ENCODE results near the gene OTOG.

OTOG gene

DNA sequence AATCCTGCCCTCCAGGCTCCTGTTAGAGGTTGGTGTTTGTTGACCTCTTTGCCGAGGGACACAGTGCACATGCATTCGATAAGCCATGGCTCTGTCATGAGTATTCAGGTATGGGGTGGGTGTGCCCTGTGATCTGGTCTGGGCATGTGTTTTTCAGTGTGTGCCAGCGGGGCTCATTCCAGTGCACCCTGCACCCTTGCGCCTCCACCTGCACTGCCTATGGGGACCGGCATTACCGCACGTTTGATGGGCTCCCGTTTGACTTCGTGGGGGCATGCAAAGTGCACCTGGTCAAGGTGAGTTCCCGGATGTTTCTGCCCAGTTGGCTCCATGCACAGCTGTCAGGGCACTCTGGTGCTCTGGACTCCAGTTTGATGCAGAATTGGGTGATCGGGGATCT is 44.2 kb downstream of the OTOG start:
- DNase-seq: no peak

DNA sequence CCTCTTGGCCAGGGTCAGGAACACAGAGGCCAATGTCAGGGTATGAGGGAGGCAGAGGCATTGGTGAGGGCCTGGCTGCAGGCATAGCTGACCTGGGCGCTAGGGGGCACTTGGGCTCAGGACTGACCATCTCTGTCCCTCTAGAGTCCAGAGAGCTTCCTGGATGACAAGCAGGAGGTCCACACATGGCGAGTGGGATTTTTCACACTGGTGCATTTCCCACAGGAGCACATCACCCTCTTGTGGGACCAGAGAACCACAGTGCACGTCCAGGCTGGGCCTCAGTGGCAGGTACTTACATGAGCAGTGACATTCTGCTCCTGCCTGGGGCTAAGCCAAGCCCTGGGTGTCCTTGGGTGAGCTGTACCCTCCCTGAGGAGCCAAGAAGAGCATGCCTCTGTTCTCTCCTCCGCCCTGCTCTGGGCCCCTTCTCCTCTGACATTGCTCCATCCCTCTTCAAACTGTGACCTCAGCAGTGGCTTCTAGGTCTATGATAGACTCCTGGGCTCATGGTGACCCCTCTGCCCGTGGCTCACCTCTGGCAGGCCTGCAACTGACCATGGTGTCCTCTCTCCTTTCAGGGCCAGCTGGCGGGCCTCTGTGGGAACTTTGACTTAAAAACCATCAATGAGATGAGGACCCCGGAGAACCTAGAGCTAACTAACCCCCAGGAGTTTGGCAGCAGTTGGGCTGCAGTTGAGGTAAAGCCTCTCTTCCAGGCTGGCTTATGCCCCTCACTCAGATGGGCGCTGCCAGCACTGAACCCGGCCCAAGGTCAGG is 46.6 kb downstream of the OTOG start:
- no peak for DNase-seq

DNA sequence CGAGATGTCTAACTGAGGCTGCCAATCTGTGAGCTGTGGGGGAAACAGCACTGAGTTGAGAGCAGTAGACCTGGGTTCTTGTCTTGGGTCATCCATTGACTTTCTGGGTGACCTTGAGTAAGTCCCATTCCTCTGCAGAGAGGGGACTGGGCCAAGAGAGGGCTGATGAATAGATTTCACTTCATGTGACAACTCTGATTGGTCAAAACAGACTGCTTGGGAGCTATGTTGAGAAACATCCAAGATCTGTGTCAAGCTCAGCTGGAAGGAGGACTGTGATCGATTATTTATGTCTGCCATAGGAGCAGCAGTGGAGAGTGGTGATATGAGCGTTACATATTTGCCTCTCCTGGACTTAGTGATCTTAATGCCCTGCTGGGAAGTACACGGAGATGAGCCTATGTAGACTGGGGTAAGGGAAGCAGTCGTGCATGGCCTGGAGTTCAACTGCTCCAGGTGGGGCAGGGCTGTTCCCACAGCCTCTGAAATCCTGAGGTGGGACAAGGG is 47.7 kb downstream of the OTOG start:
- DNase-seq: no peak

DNA sequence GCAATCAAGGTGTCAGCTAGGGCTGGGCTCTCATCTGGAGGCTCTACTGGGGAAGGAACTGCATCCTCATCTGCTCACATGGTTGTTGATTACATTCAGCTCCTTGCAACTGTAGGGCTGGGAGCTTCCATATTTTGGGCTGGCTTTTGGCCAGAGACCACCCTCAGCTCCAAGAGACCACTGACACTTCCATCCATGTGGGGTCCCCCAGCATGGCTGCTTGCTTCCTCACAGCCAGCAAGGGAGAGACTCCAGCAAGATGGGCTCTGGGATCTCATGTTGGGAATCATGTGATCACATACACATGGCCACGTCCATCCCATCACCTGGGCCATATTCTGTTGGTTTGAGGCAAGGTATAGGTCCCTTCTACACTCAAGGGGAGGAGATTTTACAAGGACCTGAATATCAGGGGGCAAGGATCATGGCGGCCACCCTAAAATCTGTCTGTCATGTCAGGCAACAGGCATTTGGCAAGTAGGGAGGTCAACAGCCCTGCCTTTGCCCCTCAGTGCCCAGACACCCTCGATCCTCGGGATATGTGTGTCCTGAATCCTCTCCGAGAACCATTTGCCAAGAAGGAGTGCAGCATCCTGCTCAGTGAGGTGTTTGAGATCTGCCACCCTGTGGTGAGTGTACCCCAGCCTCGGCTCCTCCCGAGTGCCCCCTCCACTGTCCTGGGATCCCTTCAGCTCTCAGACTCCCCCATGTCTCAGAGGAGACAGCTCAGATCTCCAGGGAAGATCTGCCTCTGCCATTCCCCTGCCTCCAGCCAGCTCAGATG is 48.7 kb downstream of the OTOG start:
- no peak for DNase-seq

DNA sequence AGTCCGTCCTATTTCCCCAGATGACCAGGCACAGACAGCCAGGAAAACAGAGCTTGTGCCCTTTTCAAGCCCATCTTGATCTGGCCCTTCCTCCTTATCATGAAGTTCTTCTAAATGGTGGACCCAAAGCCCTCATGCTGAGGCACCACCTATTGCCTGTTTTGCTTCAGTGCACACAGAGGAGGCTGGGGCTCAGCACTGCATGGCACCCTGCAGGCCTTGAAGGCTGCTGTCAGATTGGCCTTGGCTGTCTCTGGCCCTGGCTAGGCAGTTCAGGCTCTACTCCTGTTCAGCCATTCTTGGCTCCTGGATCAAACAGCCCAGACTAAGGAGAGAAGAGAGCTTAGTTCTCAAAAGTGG is 49.2 kb downstream of the OTOG start:
- DNase-seq: no peak

DNA sequence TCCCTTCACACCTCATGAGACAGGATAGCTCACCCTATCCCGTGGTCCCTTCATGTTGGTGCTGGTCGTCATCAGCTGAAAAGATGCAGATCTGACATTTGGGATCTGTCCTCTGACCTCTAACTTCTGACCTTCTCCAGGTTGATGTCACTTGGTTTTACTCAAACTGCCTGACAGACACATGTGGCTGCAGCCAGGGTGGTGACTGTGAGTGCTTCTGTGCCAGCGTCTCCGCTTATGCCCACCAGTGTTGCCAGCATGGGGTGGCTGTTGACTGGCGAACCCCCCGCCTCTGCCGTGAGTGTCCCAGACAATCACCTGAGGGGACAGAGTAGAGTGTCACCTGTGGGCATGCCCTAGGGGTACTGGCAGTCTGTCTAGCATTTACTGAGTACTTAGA is 49.7 kb downstream of the OTOG start:
- DNase-seq: no peak

DNA sequence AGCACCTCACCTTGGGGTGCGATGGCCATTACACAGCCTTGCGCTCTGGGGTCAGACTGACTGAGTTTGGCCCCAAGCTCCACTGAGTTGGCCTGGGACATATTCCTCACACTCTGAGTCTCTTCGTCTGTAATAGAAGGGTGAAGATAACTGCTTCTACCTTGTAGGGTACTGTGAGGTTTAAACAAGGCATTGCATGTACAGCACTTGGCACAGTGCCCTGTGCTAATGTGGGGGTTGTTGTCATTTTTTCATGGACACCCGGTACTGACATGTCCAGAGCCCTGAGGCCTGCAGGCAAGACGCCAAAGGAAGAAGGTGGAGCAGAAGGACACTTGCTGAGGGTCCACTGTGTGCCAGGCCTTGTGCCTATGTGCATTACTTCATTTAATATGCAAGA is 50.7 kb downstream of the OTOG start:
- DNase-seq: no peak

DNA sequence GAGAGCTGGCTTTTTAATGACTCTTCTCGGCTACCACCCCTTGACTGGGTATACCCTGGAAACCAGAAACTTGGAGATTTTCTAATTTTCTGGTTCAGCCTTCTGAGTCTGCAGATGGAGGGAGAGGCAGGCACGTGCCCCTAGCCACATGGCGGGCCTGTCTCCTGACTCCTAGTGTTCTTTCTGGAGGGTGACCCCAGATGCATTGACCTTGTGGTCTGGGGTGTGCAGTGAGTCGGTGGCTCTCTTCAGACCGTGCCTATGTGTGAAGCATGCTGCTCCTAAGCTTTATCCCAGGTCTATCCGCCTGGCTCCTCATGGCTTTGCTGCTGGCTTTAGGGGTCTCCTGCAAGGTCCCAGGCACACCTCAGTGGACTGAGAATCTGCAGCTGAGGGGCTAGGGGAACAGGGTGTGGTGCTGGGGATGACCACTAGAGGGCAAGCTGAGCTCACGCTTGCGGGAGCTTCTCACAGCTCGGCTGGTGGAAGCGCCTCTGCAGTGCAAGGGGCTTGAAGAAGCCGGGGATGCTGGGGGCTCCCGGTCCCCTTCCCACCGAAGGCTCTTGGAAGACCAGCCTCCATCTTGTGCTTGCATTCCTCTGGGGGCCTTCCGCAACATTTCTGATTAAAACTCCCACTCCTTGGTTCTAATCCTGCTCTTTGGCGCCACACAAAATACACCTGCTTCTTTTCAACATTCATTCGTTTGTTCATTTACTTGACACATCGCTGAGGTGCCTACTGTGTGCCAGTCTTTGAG is 51.8 kb downstream of the OTOG start:
- DNase-seq: peak; percentile 6

DNA sequence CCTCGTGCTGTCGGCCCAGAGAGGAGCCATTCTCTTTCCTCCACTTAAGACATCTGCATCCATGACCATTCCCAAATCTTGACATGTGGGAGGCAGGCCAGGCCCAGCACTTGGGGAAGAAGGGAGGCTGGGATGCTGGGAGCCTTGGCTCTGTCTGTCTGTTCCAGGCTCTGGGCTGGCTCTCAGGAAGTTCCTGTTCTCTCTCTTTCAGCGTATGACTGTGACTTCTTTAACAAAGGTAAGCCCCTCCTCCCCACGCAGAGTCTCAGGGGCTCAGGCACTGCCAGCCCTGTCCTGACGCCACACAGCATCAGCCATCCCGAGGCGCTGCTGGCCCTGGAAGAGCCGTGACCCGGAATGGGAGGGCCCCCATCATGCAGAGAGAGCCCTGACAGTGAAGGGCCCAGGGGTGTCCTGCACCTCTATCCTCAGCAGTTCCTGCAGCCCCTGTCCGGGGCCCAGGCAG is 52.4 kb downstream of the OTOG start:
- DNase-seq: no peak

DNA sequence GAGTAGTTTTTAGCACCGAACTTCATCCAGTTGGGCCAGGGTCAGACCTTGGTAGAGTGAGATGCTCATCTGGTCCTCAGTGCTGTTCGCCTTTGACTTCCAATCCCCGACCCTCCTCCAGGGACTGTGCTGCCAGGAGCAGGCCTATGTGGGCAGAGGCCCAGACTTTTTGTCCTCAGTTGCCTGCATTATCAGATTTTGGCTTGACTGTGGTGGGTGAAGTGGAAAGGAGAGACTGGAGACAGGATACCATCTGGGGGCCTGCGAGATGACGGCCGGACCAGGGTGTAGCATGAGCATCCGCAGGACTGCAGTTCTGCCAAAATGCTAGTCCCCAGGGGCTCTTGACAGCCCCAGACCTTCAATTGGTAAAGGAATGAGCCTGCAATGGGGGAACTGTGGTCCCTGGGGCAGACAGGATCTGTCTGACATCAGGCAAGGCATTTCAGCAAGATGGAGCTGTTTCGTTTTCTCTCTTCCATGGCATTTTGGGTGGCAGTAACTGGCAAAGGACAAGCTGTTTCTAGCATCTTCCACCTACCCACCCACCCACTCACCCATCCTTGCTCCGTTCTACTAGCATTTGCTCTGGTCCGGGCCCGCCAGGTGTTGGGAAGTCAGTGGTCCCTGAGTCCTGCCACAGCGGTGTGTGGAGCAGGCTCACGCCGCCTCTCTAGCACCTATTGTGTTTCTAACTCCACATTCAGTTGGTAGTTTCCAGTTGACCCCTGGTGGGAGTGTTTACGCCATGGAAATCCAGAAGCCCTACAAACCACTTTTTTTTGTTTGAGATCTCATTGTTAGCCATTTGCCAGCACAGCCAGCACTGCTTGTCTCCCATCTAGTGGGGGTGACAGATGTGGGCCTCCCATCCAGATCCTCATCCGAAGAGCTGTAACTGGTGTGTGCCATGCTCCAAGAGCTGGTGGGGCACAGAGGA is 53.5 kb downstream of the OTOG start:
- no peak for DNase-seq

DNA sequence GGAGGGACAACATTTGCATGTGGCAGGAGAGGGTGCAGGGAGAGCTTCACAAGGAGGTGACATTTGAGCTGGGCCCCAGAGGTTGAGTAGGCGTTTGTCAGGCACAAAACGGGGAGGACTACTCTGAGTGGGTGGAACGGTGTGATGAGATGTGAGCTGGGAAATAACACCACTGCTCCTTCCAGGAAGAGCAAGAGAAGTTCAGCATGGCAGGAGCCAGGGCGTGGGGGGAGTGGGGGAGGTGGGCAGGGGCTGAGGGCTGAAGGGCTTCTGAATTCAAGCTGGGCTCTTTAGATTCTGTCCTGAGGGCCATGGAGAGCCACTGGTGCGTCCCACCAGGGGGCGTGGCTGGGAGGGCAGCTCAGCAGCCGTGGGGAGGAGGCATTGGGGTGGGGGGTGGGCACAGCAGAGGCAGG is 54.2 kb downstream of the OTOG start:
- no peak for DNase-seq

DNA sequence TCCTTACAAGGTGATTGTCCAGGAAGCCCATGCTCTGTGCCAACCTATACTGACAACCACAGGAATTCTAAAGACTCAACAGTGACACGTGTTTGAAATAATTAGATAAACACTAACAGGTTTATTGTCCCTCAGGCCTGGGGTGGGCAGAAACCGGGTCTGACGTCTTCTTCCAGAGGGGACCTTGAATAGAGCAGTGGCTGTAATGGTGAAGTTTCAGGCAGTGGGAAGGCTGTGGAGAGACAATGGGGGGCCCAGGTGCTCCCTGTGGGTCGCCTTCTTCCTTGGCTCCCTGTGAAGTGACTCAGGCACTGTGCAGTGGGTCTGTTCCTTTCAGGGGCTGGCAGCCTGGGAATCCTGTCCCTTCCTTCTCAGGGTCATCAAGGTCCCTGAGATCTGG is 54.6 kb downstream of the OTOG start:
- no peak for DNase-seq

DNA sequence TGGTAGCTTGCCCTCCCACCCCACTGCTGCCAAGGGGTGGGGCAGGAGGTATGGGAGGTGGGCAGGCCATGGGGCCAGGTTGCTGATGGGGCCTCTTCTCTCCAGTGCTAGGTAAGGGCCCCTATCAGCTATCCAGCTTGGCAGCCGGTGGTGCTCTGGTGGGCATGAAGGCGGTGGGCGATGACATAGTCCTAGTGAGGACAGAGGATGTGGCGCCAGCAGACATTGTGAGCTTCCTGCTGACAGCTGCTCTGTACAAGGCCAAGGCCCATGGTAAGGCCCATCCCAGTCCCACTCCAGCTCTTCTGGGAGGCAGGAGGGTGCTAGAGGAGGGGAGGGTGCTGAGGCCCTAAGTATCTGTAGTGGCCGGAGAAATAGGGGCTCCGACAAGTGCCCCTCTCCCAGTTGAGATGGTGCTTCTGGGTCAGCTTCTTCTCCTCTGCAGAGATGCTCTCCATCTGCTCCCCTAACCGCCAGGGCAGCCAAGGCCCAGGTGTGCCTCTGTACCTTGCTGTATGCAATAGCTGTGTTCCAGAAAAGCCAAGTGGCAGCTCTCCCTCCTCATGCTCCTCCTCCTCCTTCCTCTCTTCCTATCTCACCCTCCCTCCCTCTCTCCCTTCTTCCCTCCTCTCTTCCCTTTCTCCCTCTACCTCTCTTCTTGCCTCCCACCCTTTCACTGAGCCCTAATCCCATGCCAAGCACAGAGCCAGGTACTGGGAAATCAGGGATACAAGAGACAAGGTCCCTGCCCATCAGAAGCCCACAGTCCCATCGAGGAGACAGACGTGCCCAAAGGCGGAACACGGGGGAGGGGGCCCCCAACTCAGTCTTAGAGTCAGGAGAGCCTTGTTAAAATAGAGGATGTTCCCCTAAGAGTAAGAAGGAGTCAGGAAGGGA is 55.3 kb downstream of the OTOG start:
- DNase-seq: no peak

DNA sequence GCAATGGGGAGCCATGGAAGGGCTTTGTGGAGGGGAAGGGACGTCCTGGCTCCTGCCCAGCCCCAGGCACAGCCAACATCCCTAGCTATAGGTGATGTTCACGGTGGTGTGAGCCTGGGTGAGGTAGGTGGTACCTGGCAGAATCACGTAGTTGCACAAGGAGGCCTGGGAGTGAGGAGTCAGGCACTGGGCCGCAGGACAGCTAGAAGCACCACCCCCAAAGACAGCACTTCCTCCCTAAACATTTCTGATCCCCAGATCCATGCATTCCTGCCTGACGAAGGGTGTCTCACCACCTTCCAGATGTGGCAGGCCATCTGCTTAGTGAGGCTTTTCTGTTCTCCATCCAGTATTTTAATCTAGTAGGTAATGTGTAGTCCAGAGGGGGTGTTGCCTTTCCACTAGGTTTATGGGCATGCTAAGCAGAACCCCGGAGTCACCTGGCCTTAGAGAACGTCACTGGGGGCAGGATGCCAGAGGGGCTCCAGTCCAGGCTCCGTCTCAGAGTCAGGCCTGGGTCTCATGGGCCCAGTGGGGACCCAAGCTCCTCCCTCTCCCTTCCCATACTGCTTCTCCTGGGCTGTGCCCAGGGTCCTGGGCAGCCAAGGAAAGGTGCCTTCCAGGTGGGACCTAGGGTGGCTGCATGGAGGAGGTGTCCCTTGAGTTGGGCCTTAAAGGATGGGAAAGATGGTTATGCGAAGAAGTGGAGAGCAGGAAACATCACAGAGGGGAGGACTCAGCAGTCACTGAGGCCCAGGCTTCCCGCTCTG is 56.2 kb downstream of the OTOG start:
- DNase-seq: no peak

DNA sequence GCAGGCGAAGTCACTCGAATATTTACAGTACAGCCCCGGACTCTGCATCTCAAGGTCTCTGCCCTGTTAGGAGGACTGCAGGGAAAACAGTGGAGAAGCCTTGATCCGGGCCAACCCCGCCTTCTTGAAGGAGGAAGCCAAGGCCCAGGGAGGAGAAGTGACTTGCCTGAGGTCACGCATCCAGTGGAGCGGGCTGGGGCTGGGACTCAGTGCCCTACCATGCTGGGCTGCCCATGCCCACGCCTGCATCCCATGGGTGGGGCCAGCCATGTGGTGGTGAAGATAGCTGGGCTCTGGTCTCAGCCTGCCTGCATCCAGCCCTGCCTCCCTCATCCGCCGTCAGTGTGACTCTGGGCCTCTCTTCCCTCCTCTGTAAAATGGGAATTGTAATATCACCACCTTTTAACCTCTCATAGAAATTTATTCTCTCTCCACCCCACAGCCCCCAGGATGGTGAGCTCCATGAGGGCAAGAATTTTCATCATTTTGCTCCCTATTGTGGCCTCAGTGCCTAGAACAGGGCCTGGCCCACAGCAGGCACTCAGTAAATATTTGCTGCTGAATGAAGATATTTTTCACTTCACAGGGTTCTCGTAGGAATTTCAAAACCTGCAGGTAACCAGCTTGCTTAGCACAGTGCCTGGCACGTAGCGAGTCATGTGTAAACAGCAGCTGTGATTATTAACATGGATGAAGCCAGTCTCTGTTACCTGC is 57.3 kb downstream of the OTOG start:
- no peak for DNase-seq

DNA sequence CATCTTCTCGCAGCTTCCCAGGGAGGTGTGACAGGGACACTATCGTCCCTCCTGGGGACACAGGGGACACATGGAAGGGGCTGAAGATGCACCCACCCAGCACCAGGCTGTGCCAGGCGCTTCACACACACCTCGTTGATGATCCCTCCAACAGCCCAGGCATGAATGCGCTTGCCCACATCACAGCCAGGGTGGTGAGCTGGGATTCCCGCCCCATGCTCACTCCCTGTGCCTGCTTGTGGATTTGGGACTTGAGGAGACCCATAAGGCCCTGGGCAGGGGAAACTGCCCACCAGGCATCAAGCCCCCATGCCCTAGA is 57.8 kb downstream of the OTOG start:
- no peak for DNase-seq

DNA sequence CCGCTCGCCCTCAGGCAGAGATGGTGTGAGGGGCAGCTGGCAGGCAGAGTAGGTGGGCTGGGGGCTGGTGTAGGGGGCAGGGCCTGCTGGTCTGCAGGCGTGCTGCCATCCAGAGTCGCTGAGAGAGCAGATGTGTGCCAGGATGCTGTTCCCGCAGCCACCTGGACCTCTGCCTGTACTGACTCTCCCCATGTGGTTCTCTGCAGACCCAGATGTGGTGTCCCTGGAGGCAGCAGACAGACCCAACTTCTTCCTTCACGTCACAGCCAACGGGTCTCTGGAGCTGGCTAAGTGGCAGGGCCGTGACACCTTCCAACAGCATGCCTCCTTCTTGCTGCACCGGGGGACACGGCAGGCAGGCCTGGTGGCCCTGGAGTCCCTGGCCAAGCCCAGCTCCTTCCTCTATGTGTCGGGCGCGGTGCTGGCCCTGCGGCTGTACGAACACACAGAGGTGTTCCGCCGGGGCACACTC is 58.6 kb downstream of the OTOG start:
- no peak for DNase-seq

DNA sequence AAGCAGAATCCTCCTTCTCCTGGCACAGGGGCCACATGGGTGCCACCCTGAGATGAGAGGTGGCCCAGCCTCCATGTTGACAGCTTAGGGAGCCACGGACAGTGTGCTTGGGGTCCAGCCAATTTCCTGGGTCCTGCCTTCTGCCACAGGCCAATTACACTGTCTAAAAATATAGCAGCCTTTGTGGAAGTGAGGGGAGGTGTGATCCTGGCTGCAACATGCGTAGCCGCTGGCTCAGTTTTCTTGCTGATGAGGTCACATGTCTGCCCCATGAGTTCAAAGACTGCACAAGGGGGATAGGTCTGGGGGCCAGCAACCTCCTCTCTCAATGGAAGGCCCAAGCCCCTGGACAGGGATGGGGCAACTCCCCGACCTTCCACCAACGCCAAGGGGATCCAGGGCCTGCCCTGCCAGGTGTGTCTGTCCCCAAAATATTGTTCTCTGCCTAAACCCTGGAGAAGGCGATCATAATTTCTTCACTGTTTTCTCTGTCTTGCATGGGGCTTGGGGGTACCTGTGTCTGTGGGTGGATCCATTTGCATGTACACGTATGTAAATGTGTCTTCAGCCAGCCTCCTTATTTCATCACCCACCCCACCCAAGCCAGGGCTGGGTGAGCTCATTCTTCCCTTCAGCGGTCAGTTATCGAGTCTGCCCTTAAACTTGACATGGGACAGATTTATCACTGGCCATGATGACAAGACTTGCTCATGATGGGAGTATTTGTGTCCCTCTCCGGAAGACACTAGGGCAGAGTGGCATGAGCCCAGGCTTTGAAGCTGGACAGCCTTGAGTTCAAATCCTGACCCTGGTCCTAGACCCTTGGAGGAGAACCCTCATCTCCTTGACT is 59.4 kb downstream of the OTOG start:
- no peak for DNase-seq

DNA sequence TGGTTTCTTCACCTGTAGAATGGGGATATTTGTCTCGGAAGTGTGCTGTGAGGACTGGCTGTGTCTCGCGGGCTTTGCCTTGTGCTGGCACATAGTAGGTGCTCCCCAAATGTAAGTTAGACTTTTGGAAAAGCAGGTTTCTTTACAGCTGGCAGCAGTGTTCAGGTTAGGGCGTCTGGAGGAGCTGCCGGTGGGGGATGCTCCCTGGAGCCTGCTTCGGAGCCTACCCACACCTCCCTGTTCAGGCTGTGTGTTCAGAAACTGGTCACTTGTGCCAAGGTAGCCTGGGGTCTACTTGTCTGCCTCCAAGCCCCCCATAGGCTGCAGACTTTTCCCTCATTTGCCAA is 60.0 kb downstream of the OTOG start:
- DNase-seq: no peak

Data from NCI-H446 treated with DMSO at 0.1 percent for 48 hours (cell line).